GM19025 (cell line): ENCODE measurements around the gene VIM.

ENCODE experiments used
- ATAC-seq: cut with Tn5 transposase; IDR thresholded peaks from one replicate; pipeline ENCODE4 v1.9.1; 2021; ENCODE audit warnings: mild to moderate bottlenecking, low read depth, moderate library complexity; ENCODE audit not compliant: unreplicated experiment

The VIM gene

DNA sequence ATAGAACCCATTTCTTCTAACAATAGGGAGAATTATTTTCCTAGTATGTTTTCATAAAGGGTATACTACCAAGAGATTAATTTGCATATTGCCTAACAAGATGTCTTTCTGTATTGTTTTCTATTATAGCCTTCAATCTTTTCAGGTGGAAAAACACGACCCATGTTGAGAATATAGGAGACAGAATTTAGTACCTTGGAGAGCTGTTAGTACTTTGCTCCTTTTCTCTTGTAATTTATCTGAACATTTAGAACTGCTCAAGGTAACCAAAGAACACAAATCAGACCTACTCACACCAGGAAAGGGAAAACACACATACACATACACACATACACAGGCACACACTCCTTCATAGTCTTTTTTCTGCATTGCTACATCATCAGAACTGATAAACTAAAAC, 18.7 kb upstream of the VIM start:
- ATAC-seq: no peak

DNA sequence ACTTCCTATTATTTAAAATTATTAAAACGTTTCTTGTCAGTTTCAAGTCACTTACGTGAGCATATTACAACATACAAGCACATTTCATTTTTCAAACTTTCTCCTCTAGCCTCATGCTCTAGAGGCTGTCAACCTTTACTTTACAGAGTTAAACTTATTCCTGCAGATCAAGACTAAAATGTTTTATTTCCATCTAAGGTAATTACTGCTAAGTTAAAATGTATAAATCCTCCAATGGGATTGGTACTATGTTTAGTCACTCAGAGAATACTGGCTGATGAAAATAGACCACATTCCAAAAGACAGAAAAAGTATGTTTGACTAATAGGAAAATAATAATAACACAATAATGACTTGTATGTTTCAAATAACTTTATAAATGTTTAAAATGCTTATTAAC, 18.2 kb upstream of the VIM start:
- no peak for ATAC-seq

DNA sequence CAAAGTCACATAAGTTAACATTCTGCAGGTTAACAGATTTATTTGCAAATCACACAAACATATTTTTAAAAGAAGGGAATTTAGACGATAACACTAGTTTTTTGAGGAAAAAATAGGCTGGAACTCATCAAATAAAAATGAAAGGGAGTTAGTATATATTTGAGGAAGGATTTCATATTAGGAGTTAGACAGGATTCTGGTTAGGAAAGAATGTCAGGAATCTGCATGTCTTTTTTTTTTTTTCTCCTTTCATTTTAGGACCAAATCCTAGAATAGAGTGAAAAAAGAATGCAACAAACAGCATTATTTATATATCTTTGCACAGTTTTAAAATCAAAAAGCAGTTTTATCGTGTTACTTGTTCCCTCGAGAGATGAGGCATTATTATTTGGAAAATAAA, 17.7 kb upstream of the VIM start:
- ATAC-seq: no peak

DNA sequence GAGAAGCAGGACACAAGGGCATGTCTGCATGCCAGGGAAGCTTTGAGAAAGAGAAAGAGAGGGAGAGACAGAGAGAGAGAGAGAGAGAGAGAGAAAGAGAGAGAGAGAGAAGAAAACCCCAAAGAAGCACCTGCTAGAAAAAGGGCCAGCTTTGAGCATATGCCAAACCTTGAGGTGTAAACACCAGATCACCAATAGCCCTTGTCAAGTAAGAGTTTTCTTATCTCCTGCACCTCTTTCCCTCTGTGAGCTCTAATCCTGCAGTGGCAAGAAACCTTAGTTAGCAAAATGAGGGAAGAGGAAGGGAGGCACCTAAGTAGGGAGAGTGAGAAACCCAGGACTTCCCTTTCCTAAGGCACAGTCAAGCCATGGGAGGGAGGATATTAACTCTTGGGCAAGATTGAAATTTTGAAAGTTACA, 15.2 kb upstream of the VIM start:
- ATAC-seq: no peak

DNA sequence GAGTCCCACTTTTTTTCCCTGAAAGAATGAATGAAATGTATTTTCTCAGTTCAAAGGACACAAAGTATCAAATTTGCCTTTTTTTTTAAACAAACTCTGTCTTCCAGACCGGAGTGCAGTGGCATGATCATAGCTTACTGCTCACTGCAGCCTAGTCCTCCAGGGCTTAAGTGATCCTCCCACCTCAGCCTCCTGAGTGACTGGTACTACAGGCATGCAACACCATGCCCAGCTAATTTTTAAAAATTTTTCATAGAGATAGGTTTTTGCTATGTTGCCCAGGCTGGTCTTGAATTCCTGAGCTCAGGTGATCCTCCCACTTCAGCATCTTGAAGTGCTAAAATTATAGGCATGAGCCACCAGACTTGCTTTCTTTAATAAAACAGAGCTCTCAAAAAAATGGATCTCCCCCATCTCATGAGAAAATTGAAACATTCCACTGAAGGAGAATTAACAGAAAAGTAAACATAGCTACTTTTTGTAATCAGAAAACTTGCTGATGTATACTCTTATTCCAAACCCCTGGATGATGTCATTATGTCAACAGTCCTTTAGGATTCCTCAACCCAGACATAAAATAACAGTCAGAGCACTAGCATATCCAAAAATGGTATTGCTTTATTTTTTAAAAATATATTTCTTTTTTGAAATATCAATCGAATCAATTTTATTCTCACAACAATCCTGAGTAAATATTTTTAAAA, 14.2 kb upstream of the VIM start:
- ATAC-seq: no peak

DNA sequence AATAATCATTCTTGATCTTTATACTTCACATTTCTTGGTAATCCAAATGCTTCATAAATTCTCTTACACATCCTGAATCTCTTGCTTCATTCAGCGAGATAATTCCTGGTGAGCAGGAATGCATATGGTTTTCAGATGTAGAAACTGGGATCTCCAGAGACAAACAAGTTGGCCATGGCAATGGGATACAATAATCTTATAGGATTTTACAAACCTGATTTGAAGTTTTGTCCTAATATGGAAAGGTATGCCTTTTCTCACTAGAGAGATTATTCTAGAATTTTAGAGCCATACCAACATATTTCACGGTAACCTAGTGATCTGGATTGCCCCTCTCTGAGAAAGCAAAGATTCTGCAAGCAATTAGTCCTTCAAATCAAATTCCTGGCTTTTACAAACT, 13.5 kb upstream of the VIM start:
- no peak for ATAC-seq

DNA sequence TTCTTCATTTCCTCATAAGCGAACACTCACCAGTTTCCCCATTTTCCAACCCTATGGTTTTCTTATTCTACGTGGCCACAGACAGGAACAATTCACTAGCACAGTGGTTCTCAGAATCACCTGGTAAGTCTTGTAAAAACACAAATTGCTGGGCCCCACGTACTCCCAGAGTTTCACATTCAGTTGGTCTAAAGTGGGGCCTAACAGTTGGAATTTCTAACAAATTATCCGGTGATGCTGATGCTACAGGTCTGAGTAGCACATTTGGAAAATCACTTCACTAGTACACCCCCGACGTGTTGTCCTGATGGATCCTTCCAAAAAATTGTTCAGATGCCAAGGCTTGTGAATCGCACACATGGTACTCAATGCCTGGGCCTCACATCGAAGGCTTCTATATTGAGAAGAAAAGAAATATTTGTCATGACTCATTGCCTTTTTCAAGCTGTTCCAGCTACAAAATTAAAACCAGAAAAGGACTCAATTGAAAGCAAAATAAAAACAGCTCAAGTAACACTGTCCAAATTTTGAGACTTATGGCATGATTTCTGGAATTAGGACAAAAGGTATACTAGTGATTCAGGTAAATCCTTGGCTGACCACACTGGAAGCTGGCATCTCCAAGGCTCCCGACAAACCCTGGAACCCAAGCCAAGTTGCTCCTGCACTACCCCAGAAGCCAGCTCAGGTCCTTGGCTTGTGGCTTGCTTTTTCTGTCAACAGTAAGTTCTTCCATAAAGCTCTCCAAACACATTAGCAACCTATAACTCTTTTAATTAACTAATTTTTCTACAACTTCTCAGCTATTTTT, 12.9 kb upstream of the VIM start:
- no peak for ATAC-seq

DNA sequence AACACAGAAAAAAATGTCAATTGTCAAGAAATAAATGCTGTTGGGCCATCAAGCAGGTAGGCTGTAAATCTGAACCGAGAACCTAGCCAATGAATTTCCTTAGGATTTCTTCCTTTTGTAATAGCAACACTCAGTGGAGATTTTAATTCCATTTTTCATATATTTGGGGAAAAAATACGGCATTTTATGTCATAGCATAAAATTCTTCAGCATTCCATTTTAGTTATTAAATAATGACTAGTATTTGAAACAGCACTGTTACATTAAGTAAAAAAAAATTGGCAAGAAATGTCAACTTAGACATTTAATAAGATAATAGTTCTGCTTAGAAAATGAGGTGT, 12.3 kb upstream of the VIM start:
- ATAC-seq: no peak

DNA sequence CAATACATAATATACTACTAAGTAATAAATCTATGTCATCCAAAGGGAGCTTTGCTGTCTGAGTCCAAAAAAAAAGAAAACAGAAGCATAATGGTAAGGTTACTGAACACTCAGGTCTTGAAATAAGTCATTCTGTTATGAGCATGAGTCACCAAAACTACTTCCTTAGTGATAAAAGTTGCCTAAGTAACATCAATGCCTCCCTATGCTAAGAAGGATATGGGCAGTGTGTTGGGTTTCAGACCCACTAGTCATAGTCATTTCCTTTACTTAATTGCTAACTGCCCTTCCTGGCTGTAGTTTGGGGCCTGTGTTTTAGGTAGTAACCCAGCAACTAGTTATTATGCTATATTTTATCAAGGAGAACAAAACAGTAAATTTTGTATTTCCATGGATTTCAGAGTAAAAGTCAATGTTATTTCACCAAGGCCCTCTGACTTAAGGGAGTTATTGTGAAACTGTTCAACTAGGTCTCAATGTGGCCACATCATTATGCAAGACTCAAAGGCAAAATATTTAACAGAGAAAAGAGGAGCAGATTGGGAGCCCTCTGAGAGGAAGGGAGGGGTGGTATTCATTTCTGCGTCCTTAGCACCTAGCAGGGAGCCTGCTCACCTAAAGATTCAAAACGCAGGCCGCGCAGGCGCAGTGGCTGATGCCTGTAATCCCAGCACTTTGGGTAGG, 11.7 kb upstream of the VIM start:
- ATAC-seq: peak; percentile 99

DNA sequence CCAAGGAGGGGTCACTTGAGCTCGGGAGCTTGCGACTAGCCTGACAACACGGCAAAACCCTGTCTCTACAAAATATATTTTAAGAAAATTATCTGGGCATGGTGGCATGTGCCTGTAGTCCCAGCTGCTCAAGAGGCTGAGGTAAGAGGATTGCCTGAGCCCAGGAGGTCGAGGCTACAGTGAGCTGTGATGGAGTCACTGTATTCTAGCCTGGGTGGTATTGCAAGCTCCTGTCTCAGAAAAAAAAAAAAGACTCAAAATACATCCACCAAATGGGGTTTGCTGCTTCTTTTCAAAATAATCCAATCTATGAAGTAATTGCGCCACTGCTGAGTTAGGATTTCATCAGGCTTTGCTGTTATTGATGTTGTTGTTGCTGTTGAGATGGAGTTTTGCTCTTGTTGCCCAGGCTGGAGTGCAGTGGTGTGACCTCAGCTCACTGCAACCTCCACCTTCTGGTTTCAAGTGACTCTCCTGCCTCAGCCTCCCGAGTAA, 11.1 kb upstream of the VIM start:
- no peak for ATAC-seq

DNA sequence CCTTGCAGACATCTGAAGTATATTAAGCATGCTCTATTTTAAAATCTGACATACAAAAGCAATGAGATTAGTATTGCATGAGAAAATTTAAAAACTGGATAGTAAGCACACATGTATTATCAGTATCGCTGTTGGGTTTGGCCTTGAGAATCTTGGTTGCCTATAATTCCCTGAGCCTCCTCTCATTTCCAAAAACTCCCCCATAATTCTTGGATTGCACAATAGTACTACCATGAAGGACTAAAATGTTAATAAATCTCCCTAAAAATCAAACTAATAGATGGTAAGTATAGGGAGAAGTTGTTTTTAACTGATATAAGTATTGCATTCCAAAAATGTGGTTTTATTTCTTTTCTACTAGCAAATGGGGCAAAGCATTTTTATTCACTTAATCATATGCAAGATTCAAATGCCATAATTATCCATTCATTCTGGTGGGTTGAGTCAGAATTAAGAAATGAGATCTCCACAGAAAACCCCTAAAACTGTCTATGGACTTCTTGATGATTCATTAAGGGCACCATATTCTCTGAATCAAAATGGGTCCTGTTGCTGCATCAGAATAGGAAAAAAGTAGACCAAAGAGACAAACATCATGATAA, 10.3 kb upstream of the VIM start:
- no peak for ATAC-seq

DNA sequence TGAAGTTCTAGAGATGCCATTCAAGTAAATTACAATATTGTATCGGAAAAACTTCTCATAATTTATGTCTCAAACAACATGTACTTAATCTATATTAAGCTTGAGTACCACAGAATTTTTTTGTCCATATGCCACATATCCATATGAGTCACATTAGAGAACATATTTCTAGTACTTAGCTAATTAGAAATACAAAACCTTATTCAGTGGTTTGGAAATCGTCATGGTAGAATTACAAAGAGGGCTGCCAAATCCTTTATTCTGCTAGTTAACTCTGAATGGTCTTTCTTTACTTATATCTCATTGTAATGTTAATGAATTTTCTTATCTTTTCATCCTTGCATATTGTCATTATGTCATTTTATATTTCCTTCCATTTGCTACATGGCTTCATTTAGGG, 9.0 kb upstream of the VIM start:
- no peak for ATAC-seq

DNA sequence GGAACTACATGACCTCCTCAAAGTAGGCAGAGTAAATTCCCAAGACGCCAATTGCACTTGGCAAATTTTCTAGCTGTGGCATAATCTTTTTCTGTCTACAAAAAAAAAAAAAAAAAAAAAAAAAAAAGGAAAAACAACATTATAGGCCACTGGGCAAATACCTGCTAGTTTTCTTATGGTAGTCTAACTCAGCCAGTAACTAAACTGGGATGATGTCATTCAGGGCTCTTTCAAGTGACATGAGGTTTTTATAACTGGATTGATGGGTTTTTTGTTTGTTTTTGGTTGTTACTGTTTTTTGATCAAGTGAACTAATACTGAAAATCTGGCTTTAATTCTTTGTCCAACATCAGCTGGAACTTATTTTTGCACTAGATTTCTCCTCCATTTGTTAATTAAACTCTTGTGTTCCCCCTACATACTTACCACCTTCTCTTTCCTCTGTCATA, 7.4 kb upstream of the VIM start:
- no peak for ATAC-seq

DNA sequence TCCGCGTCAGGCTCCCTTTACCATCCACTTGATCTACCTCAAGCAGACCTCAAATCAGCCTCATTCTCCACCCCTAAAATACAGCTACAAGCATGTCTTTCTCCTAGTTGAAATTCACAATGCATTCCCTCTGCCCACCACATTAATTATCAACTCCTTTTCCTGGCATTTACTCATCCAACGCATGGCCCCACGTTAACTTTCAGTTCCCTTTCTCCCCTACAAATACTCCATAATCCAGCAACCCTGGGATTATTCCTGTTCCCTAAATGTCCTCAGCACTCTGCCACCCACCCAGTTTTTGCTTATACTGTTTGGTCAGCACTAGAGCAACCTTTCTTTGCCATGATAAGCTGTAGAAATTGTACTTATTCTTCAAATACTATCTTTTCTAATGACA, 5.7 kb upstream of the VIM start:
- no peak for ATAC-seq

DNA sequence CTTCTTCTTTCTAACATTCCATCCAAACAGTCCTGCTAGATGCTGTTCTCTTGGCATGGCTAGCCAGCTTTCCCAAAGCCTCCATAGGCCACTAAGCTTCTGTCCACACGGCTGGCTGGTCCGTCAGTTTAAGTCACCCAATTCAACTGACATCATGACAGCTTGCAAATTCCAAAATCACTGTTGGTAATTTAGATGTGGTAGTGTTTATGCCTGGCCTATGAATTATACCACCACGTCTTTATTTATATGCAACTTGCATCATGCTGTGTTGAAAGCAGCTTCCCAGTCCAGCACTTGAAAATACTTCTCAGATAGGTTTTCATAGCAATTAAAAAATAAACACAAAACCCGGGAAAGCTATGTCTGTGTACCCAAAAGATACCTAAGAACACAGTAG, 2.2 kb upstream of the VIM start:
- no peak for ATAC-seq

DNA sequence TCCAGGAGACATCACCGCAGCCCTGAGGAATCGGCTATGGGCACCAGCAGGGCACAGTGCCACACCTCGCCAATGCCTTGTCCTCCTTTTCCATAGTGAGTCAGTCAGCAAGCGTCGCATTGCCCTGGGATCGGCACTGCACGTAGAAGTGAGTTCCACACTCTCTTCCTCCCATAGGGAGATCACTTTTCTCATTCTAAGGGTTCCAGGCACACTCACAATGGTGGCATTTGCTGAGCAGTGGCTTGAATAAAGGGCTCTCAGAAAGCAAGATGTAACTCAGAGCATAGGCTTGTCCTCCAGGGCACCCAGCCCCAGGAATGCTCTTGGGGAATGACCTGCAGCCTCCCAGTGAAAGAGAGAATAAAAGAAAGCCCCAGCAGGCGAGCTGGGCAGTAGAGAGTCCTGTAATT, 1.1 kb upstream of the VIM start:
- no peak for ATAC-seq

DNA sequence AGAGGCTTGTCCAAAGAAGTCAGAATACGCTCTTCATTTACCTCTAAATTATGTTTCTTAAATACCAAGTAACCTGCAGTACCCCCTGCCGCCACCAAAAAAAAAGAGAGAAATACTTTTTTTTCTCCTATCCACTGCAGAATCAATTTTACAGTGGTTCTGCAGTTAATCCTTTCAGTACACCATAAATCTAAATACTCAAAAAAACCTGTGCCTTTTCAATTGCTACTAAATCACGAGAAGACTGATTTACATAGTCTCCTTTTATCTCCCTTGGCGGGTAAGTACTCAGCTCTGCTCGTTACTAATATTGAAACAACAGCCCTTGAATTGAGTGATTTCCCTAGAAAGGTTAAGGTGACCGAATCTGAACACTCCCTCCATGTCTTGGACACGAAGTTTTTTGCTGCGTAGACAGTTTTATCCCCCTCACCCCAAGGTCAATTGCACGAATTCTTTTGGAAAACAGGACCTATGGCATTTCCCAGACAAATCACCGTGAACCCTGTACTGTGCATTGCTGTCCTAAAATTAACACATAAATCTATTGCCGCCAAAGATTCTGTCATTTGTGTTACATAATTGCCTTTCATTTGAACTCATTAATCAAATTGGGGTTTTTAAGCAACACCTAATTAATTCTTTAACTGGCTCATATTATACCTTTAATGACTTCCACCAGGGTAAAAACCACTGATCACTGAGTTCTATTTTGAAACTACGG, 512 bp upstream of the VIM start:
- ATAC-seq: no peak

DNA sequence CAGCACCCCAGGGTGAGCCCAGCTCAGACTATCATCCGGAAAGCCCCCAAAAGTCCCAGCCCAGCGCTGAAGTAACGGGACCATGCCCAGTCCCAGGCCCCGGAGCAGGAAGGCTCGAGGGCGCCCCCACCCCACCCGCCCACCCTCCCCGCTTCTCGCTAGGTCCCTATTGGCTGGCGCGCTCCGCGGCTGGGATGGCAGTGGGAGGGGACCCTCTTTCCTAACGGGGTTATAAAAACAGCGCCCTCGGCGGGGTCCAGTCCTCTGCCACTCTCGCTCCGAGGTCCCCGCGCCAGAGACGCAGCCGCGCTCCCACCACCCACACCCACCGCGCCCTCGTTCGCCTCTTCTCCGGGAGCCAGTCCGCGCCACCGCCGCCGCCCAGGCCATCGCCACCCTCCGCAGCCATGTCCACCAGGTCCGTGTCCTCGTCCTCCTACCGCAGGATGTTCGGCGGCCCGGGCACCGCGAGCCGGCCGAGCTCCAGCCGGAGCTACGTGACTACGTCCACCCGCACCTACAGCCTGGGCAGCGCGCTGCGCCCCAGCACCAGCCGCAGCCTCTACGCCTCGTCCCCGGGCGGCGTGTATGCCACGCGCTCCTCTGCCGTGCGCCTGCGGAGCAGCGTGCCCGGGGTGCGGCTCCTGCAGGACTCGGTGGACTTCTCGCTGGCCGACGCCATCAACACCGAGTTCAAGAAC, 1.1 kb downstream of the VIM start:
- peak; percentile 19 for ATAC-seq

DNA sequence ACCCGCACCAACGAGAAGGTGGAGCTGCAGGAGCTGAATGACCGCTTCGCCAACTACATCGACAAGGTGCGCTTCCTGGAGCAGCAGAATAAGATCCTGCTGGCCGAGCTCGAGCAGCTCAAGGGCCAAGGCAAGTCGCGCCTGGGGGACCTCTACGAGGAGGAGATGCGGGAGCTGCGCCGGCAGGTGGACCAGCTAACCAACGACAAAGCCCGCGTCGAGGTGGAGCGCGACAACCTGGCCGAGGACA, 1.6 kb downstream of the VIM start:
- ATAC-seq: no peak
